ENCODE data around the gene OTUD3.
"Not testable (repeated sequence)": the region's sequence is repeated elsewhere in the genome, so short reads cannot be mapped to it uniquely, and the experiment has no call there.

The OTUD3 gene

DNA sequence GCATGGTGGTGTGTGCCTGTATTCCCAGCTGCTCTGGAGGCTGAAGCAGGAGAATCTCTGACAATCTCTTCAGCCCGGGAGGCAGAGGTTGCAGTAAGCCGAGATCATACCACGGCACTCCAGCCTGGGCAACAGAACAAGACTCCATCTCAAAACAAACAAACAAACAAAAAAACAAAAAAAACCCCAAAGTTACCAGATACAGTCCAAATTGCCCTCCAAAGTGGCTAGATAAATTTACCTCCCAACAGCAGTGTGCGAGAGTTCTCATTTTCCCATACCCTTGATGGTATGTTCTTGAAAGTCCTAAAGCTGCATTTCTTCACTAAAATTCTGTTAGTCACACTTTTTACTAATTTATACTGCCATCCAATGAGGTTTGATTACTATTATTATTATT, 3.0 kb upstream of the OTUD3 start:
- no peak for DNase-seq (ENCODE audit: low read depth)
- TF ChIP-seq, protein P1, sequence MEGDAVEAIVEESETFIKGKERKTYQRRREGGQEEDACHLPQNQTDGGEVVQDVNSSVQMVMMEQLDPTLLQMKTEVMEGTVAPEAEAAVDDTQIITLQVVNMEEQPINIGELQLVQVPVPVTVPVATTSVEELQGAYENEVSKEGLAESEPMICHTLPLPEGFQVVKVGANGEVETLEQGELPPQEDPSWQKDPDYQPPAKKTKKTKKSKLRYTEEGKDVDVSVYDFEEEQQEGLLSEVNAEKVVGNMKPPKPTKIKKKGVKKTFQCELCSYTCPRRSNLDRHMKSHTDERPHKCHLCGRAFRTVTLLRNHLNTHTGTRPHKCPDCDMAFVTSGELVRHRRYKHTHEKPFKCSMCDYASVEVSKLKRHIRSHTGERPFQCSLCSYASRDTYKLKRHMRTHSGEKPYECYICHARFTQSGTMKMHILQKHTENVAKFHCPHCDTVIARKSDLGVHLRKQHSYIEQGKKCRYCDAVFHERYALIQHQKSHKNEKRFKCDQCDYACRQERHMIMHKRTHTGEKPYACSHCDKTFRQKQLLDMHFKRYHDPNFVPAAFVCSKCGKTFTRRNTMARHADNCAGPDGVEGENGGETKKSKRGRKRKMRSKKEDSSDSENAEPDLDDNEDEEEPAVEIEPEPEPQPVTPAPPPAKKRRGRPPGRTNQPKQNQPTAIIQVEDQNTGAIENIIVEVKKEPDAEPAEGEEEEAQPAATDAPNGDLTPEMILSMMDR (conservative IDR thresholded peaks at IDR 0.05; ENCODE audit: control insufficient read depth, insufficient read depth, low read depth, low read length), result no peak
- H3K4me3 ChIP-seq (ENCODE audit: control insufficient read depth, low read depth, low read length), result no peak overlapping the region

DNA sequence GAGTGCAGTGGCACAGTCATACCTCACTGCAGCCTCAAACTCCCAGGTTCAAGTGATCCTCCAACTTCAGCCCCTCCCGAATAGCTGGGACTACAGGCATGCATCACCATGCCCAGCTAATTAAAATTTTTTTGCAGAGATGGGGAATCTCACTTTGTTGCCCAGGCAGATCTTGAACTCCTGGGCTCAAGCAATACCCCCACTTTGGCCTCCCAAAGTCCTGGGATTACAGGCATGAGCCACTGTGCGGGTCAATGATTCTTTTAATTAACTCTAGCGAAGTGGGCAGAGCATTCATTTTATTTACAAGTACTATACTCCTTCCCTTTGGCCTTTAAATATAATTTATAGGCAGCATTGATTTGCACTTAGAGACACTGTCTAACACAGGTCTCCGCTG, 2.5 kb upstream of the OTUD3 start:
- TF ChIP-seq, protein P1 (conservative IDR thresholded peaks at IDR 0.05; ENCODE audit: control insufficient read depth, insufficient read depth, low read depth, low read length), result no peak
- no peak for DNase-seq (ENCODE audit: low read depth)
- H3K4me3 ChIP-seq (ENCODE audit: control insufficient read depth, low read depth, low read length), result no peak overlapping the region

DNA sequence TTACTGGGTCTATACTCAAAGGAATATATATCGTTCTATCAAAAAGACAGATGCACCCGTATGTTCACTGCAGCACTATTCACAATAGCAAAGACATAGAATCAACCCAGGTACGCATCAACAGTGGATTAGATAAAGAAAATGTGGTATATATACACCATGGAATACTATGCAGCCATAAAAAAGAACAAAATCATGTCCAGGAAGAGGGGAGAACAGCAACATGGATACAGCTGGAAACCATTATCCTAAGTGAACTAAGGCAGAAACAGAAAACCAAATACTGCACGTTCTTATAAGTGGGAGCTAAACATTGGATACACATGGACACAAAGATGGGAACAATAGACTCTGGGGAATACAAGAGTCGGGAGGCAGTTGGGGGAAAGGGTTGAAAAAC, 1.4 kb upstream of the OTUD3 start:
- H3K4me3 ChIP-seq (ENCODE audit: control insufficient read depth, low read depth, low read length); DNase-seq (ENCODE audit: low read depth): not testable (repeated sequence)

DNA sequence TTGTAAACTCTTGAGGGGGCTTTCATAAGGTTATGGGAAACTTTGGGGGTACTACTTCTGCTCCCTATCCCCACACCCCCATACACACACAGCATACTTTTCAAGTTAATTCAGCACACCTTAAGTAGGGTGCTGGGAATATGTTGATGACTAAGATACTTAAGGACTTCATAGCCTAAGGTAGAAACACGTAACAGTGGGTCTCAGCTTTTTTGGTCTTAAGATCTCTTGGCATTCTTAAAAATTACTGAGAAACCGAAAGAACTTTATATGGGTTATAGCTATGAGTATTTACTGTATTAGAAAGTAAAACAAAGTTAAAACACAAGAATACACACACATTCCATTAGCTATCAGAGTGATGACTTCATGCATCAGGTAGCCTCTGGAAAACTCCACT, 2.1 kb downstream of the OTUD3 start:
- DNase-seq (ENCODE audit: low read depth), result no peak

DNA sequence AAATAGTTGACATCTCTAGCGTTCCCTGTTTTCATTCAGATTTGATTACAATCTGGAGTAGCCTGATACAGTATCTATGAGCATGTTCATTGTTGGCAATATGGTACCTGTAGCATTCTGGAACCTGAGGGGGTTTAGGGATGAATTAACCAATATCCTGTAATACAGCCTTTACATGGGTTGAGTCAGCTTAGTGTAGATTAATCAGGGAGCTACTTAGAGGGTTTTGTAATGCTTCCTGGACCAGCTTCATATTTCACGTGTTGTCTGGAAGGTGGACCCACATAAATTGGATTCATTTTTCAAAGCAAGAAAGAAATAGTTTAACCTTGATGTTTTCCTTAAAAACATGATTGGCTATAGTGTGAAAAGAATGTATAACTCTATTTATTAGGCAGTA, 3.6 kb downstream of the OTUD3 start:
- peak; percentile 41 for DNase-seq (ENCODE audit: low read depth)
- H3K4me3 ChIP-seq (ENCODE audit: control insufficient read depth, low read depth, low read length), result no peak overlapping the region
- TF ChIP-seq, protein P1 (conservative IDR thresholded peaks at IDR 0.05; ENCODE audit: control insufficient read depth, insufficient read depth, low read depth, low read length), result no peak

More for the DNA sequence above, 2.1 kb downstream of the OTUD3 start:
- TF ChIP-seq, protein P1 (conservative IDR thresholded peaks at IDR 0.05; ENCODE audit: control insufficient read depth, insufficient read depth, low read depth, low read length), result no peak
- no peak overlapping the region for H3K4me3 ChIP-seq (ENCODE audit: control insufficient read depth, low read depth, low read length)

DNA sequence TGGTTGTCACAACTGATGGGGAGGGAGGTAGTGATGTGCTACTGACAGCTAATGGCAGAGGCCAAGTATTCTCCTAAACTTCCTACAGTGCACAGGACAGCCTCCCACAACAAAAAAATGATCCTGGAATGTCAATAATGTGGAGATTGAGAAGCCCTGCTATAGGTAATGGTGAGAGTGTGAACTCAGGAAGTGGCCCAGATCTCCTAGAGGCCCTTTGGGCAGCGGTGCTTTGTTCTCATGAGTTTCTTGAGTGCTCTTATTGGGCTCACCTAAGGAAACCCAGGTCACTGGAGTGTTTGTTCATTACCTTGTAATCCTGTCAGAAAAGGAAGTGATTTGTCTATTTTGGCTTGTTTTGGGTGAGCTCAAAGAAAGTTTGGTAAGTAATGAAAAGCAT, 5.9 kb downstream of the OTUD3 start:
- no peak for DNase-seq (ENCODE audit: low read depth)
- H3K4me3 ChIP-seq (ENCODE audit: control insufficient read depth, low read depth, low read length), result no peak overlapping the region
- TF ChIP-seq, protein P1 (conservative IDR thresholded peaks at IDR 0.05; ENCODE audit: control insufficient read depth, insufficient read depth, low read depth, low read length), result no peak

DNA sequence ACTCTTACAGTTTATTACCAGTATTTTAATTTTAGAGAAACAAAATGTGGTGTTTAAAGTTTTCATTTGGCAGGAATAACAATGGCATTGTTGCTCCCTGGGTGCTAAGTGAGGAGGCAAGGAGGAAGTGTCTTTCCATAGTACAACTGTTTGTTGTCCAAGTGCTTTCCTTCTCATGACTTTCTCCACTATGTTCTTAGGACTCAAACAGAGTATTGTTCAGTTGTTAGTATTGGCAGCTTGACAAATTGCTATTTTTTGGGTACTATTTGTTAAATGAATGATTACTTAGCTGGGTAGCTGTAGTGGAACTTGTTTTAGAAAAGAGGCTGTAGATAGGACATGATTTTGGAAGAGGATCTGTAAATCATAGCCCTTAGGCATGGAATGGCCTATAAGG, 7.5 kb downstream of the OTUD3 start:
- no peak overlapping the region for H3K4me3 ChIP-seq (ENCODE audit: control insufficient read depth, low read depth, low read length)
- TF ChIP-seq, protein P1 (conservative IDR thresholded peaks at IDR 0.05; ENCODE audit: control insufficient read depth, insufficient read depth, low read depth, low read length), result no peak
- no peak for DNase-seq (ENCODE audit: low read depth)
